ENCODE measurements around the gene GPANK1. TPM values are rescaled to one million over a fixed set of nuclear protein-coding genes. Genes with fewer than 3 reads are reported as not detected.

GPANK1 gene
- total RNA-seq, 2 donors from 2014 or later, result 15.0 to 19.2 TPM

- H3K4me1 ChIP-seq (ENCODE audit: control insufficient read depth in 1 of 2, low read depth in 2 of 2), result no peaks in the 10 kb centered on the region
- ATAC-seq (ENCODE audit: insufficient number of reproducible peaks, low FRiP score, low read depth) (no peak), DNase-seq (ENCODE audit: low spot score) (no peak)
- no peak for TF ChIP-seq CTCF (IDR thresholded peaks at IDR 0.05)
- no peak overlapping the region for H3K27ac ChIP-seq
- no peaks in the 10 kb centered on the region for H3K27me3 ChIP-seq (replicated peaks; ENCODE audit: insufficient read depth)
- no peaks in the 10 kb centered on the region for H3K9me3 ChIP-seq
- H3K4me3 ChIP-seq, result no peak overlapping the region
- peaks cover 87% of the 10 kb centered on the region for H3K36me3 ChIP-seq
Observed at GRCh38 chr6:31636698-31637596, 27.9 kb downstream of the GPANK1 start.

- no peak for DNase-seq (ENCODE audit: low spot score)
- ATAC-seq (ENCODE audit: insufficient number of reproducible peaks, low FRiP score, low read depth), result no peak
- peaks cover 88% of the 10 kb centered on the region for H3K36me3 ChIP-seq
- H3K4me3 ChIP-seq, result no peak overlapping the region
- TF ChIP-seq CTCF (IDR thresholded peaks at IDR 0.05), result no peak
- no peak overlapping the region for H3K27ac ChIP-seq
- H3K27me3 ChIP-seq (replicated peaks; ENCODE audit: insufficient read depth), result no peaks in the 10 kb centered on the region
- H3K4me1 ChIP-seq (ENCODE audit: control insufficient read depth in 1 of 2, low read depth in 2 of 2), result no peaks in the 10 kb centered on the region
- no peaks in the 10 kb centered on the region for H3K9me3 ChIP-seq
Observed at GRCh38 chr6:31634969-31635575, 29.7 kb downstream of the GPANK1 start.

GRCh38 chr6:31634131-31634530, 30.7 kb downstream of the GPANK1 start:
- H3K27me3 ChIP-seq (replicated peaks; ENCODE audit: insufficient read depth), result no peaks in the 10 kb centered on the region
- no peak overlapping the region for H3K27ac ChIP-seq
- no peaks in the 10 kb centered on the region for H3K9me3 ChIP-seq
- no peak for DNase-seq (ENCODE audit: low spot score)
- H3K36me3 ChIP-seq, result peaks cover 88% of the 10 kb centered on the region
- ATAC-seq (ENCODE audit: insufficient number of reproducible peaks, low FRiP score, low read depth), result no peak
- no peaks in the 10 kb centered on the region for H3K4me1 ChIP-seq (ENCODE audit: control insufficient read depth in 1 of 2, low read depth in 2 of 2)
- H3K4me3 ChIP-seq, result no peak overlapping the region
- TF ChIP-seq CTCF (IDR thresholded peaks at IDR 0.05), result no peak

- H3K36me3 ChIP-seq, result peaks cover 94% of the 10 kb centered on the region
- no peak for DNase-seq (ENCODE audit: low spot score)
- H3K4me1 ChIP-seq (ENCODE audit: control insufficient read depth in 1 of 2, low read depth in 2 of 2), result no peaks in the 10 kb centered on the region
- no peak overlapping the region for H3K4me3 ChIP-seq
- no peaks in the 10 kb centered on the region for H3K9me3 ChIP-seq
- no peaks in the 10 kb centered on the region for H3K27me3 ChIP-seq (replicated peaks; ENCODE audit: insufficient read depth)
- ATAC-seq (ENCODE audit: insufficient number of reproducible peaks, low FRiP score, low read depth), result no peak
- no peak overlapping the region for H3K27ac ChIP-seq
- TF ChIP-seq CTCF (IDR thresholded peaks at IDR 0.05), result no peak
Observed at GRCh38 chr6:31633447-31633846, 31.4 kb downstream of the GPANK1 start.

- no peak for TF ChIP-seq CTCF (IDR thresholded peaks at IDR 0.05)
- Histone ChIP-seq H3K4me3 (no peak overlapping the region), H3K4me1 (ENCODE audit: control insufficient read depth in 1 of 2, low read depth in 2 of 2) (no peaks in the 10 kb centered on the region), H3K27me3 (replicated peaks; ENCODE audit: insufficient read depth) (no peaks in the 10 kb centered on the region), H3K36me3 (peaks cover 96% of the 10 kb centered on the region), H3K9me3 (no peaks in the 10 kb centered on the region), H3K27ac (no peak overlapping the region)
- no peak for DNase-seq (ENCODE audit: low spot score)
- no peak for ATAC-seq (ENCODE audit: insufficient number of reproducible peaks, low FRiP score, low read depth)
Observed at GRCh38 chr6:31632279-31632946, 32.4 kb downstream of the GPANK1 start.

Measured in thoracic aorta (tissue), 2 donors.